NCI-H1694 (cell line): ENCODE measurements around the gene MLLT1.

Source experiments
- DNase-seq: peaks from one replicate; lab custom pipeline; 2025; lab: John Stamatoyannopoulos, UW

MLLT1 gene

GRCh38 chr19:6258812-6259311 lies 20.9 kb downstream of the MLLT1 start:
- DNase-seq: no peak

GRCh38 chr19:6253954-6254733 lies 25.6 kb downstream of the MLLT1 start:
- no peak for DNase-seq

GRCh38 chr19:6252066-6252465 lies 27.7 kb downstream of the MLLT1 start:
- no peak for DNase-seq

- DNase-seq: no peak
Measured at GRCh38 chr19:6250909-6251308, 28.9 kb downstream of the MLLT1 start.

- DNase-seq: no peak
Measured at GRCh38 chr19:6250024-6250615, 29.7 kb downstream of the MLLT1 start.

GRCh38 chr19:6249296-6249695 lies 30.5 kb downstream of the MLLT1 start:
- no peak for DNase-seq

- DNase-seq: no peak
Measured at GRCh38 chr19:6248844-6249243, 30.9 kb downstream of the MLLT1 start.

GRCh38 chr19:6248341-6248740 lies 31.4 kb downstream of the MLLT1 start:
- DNase-seq: no peak

GRCh38 chr19:6247007-6247288 lies 32.8 kb downstream of the MLLT1 start:
- DNase-seq: no peak

- no peak for DNase-seq
Measured at GRCh38 chr19:6246174-6247006, 33.4 kb downstream of the MLLT1 start.

GRCh38 chr19:6242677-6243076 lies 37.1 kb downstream of the MLLT1 start:
- DNase-seq: no peak

GRCh38 chr19:6241680-6242377 lies 37.9 kb downstream of the MLLT1 start:
- DNase-seq: peak; percentile 34

GRCh38 chr19:6241056-6241455 lies 38.7 kb downstream of the MLLT1 start:
- no peak for DNase-seq

- no peak for DNase-seq
Measured at GRCh38 chr19:6239871-6240676, 39.7 kb downstream of the MLLT1 start.

GRCh38 chr19:6239401-6239844 lies 40.4 kb downstream of the MLLT1 start:
- no peak for DNase-seq

GRCh38 chr19:6238643-6239281 lies 41.0 kb downstream of the MLLT1 start:
- no peak for DNase-seq

- DNase-seq: no peak
Measured at GRCh38 chr19:6238256-6238642, 41.5 kb downstream of the MLLT1 start.

GRCh38 chr19:6236310-6237291 lies 43.2 kb downstream of the MLLT1 start:
- no peak for DNase-seq
